ENCODE results near the gene LAMA5. TPM values are rescaled to one million over a fixed set of nuclear protein-coding genes. Genes with fewer than 3 reads are reported as not detected.

The LAMA5 gene
- polyA plus RNA-seq, 2 of the 4 experiments (the other 2 are of a cell fraction), result 20.4 to 196 TPM

- H3K4me1 ChIP-seq, result peaks cover 6% of the 10 kb centered on the region; the same call in 2 of the 3 replicates
- DNase-seq (ENCODE audit: low read depth in 1 of 2, low spot score in 1 of 2) (no peak), ATAC-seq (no peak), FAIRE-seq (no peak)
- no peak overlapping the region for H3K4me3 ChIP-seq
- H3K9me3 ChIP-seq, result no peaks in the 10 kb centered on the region
- ChIA-PET CTCF (interaction anchor here (0.6 to 3.9 kb wide), 8 partner anchors 12 to 146 kb away, joined by 3 to 23 read pairs (median 4); no protein-coding TSS in a partner anchor), POLR2A (no interaction called here)
- TF ChIP-seq EHF (CRISPR knock-in tag; IDR thresholded peaks at IDR 0.05), result no peak
- no peak for TF ChIP-seq RAD21 (conservative IDR thresholded peaks at IDR 0.05 in 1 of 2, IDR thresholded peaks at IDR 0.05 in 1 of 2)
- no peak for TF ChIP-seq HDAC2 (IDR thresholded peaks at IDR 0.05)
- no peak for TF ChIP-seq CHD4 (IDR thresholded peaks at IDR 0.05; ENCODE audit: borderline replicate concordance)
- TF ChIP-seq HOXB5 (CRISPR knock-in tag; IDR thresholded peaks at IDR 0.05), result no peak
- no peak for TF ChIP-seq ZC3H11A (IDR thresholded peaks at IDR 0.05)
- TF ChIP-seq RNF2 (IDR thresholded peaks at IDR 0.05; ENCODE audit: borderline replicate concordance, low read depth), result no peak
- no peak for TF ChIP-seq RCOR1 (IDR thresholded peaks at IDR 0.05; ENCODE audit: low read depth, low read length)
- no peak for TF ChIP-seq RFX5 (IDR thresholded peaks at IDR 0.05)
- TF ChIP-seq ATOH8 (CRISPR knock-in tag; IDR thresholded peaks at IDR 0.05; ENCODE audit: low read depth), result no peak
- TF ChIP-seq, protein P1, sequence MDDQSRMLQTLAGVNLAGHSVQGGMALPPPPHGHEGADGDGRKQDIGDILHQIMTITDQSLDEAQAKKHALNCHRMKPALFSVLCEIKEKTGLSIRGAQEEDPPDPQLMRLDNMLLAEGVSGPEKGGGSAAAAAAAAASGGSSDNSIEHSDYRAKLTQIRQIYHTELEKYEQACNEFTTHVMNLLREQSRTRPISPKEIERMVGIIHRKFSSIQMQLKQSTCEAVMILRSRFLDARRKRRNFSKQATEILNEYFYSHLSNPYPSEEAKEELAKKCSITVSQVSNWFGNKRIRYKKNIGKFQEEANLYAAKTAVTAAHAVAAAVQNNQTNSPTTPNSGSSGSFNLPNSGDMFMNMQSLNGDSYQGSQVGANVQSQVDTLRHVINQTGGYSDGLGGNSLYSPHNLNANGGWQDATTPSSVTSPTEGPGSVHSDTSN (IDR thresholded peaks at IDR 0.05), result no peak
- TF ChIP-seq, protein P2, sequence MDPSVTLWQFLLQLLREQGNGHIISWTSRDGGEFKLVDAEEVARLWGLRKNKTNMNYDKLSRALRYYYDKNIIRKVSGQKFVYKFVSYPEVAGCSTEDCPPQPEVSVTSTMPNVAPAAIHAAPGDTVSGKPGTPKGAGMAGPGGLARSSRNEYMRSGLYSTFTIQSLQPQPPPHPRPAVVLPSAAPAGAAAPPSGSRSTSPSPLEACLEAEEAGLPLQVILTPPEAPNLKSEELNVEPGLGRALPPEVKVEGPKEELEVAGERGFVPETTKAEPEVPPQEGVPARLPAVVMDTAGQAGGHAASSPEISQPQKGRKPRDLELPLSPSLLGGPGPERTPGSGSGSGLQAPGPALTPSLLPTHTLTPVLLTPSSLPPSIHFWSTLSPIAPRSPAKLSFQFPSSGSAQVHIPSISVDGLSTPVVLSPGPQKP (IDR thresholded peaks at IDR 0.05; ENCODE audit: low read depth, low read length), result no peak
- TF ChIP-seq NPAS2 (CRISPR knock-in tag; IDR thresholded peaks at IDR 0.05; ENCODE audit: borderline replicate concordance), result no peak
- TF ChIP-seq JUNB (IDR thresholded peaks at IDR 0.05), result no peak
- no peak for TF ChIP-seq RARB (CRISPR knock-in tag; IDR thresholded peaks at IDR 0.05)
- no peak for TF ChIP-seq SREBF2 (IDR thresholded peaks at IDR 0.05)
- TF ChIP-seq, protein P3, sequence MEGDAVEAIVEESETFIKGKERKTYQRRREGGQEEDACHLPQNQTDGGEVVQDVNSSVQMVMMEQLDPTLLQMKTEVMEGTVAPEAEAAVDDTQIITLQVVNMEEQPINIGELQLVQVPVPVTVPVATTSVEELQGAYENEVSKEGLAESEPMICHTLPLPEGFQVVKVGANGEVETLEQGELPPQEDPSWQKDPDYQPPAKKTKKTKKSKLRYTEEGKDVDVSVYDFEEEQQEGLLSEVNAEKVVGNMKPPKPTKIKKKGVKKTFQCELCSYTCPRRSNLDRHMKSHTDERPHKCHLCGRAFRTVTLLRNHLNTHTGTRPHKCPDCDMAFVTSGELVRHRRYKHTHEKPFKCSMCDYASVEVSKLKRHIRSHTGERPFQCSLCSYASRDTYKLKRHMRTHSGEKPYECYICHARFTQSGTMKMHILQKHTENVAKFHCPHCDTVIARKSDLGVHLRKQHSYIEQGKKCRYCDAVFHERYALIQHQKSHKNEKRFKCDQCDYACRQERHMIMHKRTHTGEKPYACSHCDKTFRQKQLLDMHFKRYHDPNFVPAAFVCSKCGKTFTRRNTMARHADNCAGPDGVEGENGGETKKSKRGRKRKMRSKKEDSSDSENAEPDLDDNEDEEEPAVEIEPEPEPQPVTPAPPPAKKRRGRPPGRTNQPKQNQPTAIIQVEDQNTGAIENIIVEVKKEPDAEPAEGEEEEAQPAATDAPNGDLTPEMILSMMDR (IDR thresholded peaks at IDR 0.05), result no peak
- TF ChIP-seq HEYL (CRISPR knock-in tag; IDR thresholded peaks at IDR 0.05), result no peak
- TF ChIP-seq HES2 (IDR thresholded peaks at IDR 0.05), result no peak
- no peak overlapping the region for H3K27ac ChIP-seq
- no peak overlapping the region for H3K4me2 ChIP-seq
- 84% methylated on average over 10 of the region's 14 CpGs for WGBS (ENCODE audit: missing lambda C conversion rate)
Measured at GRCh38 chr20:62326559-62326958, 40.6 kb downstream of the LAMA5 start.

- H3K4me2 ChIP-seq, result no peak overlapping the region
- DNase-seq (ENCODE audit: low read depth in 1 of 2, low spot score in 1 of 2) (no peak), FAIRE-seq (no peak), ATAC-seq (no peak)
- CTCF ChIA-PET, result interaction anchor here (0.9 to 3.9 kb wide), 7 partner anchors 19 to 57 kb away, joined by 3 to 23 read pairs (median 4); no protein-coding TSS in a partner anchor
- TF ChIP-seq ATOH8 (CRISPR knock-in tag; IDR thresholded peaks at IDR 0.05; ENCODE audit: low read depth) (no peak), BHLHE40 (IDR thresholded peaks at IDR 0.05; ENCODE audit: low read depth, low read length) (no peak), HEYL (CRISPR knock-in tag; IDR thresholded peaks at IDR 0.05) (no peak), MAX (IDR thresholded peaks at IDR 0.05) (no peak), RCOR1 (IDR thresholded peaks at IDR 0.05; ENCODE audit: low read depth, low read length) (no peak), KDM1A (IDR thresholded peaks at IDR 0.05; ENCODE audit: low read depth) (no peak), PHF8 (IDR thresholded peaks at IDR 0.05; ENCODE audit: borderline replicate concordance, low read depth) (no peak), RFX5 (IDR thresholded peaks at IDR 0.05) (no peak), MYC (IDR thresholded peaks at IDR 0.05; ENCODE audit: borderline replicate concordance, low read length) (no peak), NPAS2 (CRISPR knock-in tag; IDR thresholded peaks at IDR 0.05; ENCODE audit: borderline replicate concordance) (no peak), HOXB5 (CRISPR knock-in tag; IDR thresholded peaks at IDR 0.05) (no peak), HES2 (IDR thresholded peaks at IDR 0.05) (no peak), FOSL2 (IDR thresholded peaks at IDR 0.05) (no peak), FOSL2 (CRISPR knock-in tag; IDR thresholded peaks at IDR 0.05) (no peak), EP300 (IDR thresholded peaks at IDR 0.05) (no peak), KDM5A (IDR thresholded peaks at IDR 0.05) (no peak), SREBF2 (IDR thresholded peaks at IDR 0.05) (no peak)
- WGBS (ENCODE audit: missing lambda C conversion rate), result 90% methylated on average over 5 of the region's 14 CpGs
- no peak overlapping the region for H3K4me3 ChIP-seq
- peaks cover 11% of the 10 kb centered on the region; the same call in 2 of the 3 replicates for H3K4me1 ChIP-seq
- POLR2A ChIA-PET, result no interaction called here
- no peak overlapping the region; a peak in 1 of 6 replicates for H3K27ac ChIP-seq
- H3K9me3 ChIP-seq, result no peaks in the 10 kb centered on the region
Measured at GRCh38 chr20:62325172-62325905, 41.8 kb downstream of the LAMA5 start.

Measured in A549 (cell line).